Measurements from ENCODE around the gene WDR73. TPM values are rescaled to one million over a fixed set of nuclear protein-coding genes. Genes with fewer than 3 reads are reported as not detected.
A peak's percentile ranks its signal among the peaks of the same experiment; 100 is the strongest.

WDR73 gene
- total and polyA plus RNA-seq, 10 of the 15 experiments (the other 5 are each of a cell fraction or from before 2014, with no cell fraction given), result 4.4 to 25.6 (median 16.3) TPM

DNA sequence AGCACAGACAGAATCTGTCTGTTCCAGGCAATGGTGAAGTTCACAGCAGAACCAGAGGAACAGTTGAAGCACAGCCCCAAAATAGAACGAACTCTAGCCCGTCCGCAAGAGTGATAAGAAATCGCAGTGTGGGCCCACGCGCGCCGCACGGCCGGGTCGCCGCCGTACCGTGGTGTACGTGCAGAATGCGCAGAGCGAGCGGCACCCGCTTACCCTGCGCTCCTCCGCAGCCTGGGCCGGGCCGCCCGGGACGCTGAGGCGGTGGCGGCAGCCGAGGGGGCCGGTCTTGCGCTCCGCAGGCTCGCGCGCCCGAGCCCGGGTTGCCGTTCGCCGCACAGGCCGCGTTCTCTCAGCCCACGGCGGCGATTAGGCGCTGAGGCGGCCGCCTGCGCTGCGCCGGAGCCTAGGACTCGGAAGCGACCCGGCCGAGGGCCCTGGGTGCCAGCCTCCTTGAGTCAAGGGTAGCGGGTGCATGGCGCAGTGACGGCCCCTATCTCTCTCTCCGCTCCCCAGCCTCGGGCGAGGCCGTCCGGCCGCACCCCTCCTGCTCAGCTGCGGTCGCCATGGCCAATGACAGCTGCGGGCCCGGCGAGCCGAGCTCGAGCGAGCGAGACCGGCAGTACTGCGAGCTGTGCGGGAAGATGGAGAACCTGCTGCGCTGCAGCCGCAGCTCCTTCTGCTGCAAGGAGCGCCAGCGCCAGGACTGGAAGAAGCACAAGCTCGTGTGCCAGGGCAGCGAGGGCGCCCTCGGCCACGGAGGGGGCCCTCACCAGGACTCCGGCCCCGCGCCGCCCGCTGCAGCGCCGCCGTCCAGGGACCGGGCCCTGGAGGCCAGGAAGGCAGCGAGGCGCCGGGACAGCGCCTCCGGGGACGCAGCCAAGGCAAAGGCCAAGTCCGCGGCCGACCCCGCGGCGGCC lies 20.5 kb downstream of the WDR73 start (continued):
- TF ChIP-seq POLR2AphosphoS2 (IDR thresholded peaks at IDR 0.05; ENCODE audit: low read depth, low read length) (no peak), MYB (IDR thresholded peaks at IDR 0.05; ENCODE audit: borderline replicate concordance, low read depth, low read length) (no peak), TCF3 (IDR thresholded peaks at IDR 0.05; ENCODE audit: borderline replicate concordance, insufficient read depth, low read depth, low read length) (0 out of 2 replicates have a peak, but pooled peaks have one; percentile 17), ZNF217 (IDR thresholded peaks at IDR 0.05) (peak; percentile 83), BMI1 (IDR thresholded peaks at IDR 0.05; ENCODE audit: borderline replicate concordance) (no peak), BHLHE40 (IDR thresholded peaks at IDR 0.05; ENCODE audit: borderline replicate concordance in 1 of 2, low read depth in 2 of 2, low read length in 1 of 2) (peak in 1 of 2 experiments; percentile 45; a peak in 1 of 4 replicates), CREM (IDR thresholded peaks at IDR 0.05; ENCODE audit: low read depth) (no peak), RAD51 (IDR thresholded peaks at IDR 0.05) (no peak), FOXK2 (IDR thresholded peaks at IDR 0.05) (no peak), CBFB (IDR thresholded peaks at IDR 0.05; ENCODE audit: low read depth) (no peak), WRNIP1 (IDR thresholded peaks at IDR 0.05; ENCODE audit: borderline replicate concordance, low read depth, low read length) (no peak), ZNF207 (IDR thresholded peaks at IDR 0.05; ENCODE audit: borderline replicate concordance) (no peak), HDAC6 (IDR thresholded peaks at IDR 0.05; ENCODE audit: unreplicated experiment) (peak; percentile 69), SRF (IDR thresholded peaks at IDR 0.05; ENCODE audit: low read depth in 2 of 2, low read length in 2 of 2) (no peak)
- TF ChIP-seq, protein P1, sequence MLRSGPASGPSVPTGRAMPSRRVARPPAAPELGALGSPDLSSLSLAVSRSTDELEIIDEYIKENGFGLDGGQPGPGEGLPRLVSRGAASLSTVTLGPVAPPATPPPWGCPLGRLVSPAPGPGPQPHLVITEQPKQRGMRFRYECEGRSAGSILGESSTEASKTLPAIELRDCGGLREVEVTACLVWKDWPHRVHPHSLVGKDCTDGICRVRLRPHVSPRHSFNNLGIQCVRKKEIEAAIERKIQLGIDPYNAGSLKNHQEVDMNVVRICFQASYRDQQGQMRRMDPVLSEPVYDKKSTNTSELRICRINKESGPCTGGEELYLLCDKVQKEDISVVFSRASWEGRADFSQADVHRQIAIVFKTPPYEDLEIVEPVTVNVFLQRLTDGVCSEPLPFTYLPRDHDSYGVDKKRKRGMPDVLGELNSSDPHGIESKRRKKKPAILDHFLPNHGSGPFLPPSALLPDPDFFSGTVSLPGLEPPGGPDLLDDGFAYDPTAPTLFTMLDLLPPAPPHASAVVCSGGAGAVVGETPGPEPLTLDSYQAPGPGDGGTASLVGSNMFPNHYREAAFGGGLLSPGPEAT (IDR thresholded peaks at IDR 0.05; ENCODE audit: low read depth), result no peak
- TF ChIP-seq, protein P2, sequence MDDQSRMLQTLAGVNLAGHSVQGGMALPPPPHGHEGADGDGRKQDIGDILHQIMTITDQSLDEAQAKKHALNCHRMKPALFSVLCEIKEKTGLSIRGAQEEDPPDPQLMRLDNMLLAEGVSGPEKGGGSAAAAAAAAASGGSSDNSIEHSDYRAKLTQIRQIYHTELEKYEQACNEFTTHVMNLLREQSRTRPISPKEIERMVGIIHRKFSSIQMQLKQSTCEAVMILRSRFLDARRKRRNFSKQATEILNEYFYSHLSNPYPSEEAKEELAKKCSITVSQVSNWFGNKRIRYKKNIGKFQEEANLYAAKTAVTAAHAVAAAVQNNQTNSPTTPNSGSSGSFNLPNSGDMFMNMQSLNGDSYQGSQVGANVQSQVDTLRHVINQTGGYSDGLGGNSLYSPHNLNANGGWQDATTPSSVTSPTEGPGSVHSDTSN (IDR thresholded peaks at IDR 0.05; ENCODE audit: insufficient replicate concordance, low read depth, low read length), result no peak
- TF ChIP-seq, protein P3, sequence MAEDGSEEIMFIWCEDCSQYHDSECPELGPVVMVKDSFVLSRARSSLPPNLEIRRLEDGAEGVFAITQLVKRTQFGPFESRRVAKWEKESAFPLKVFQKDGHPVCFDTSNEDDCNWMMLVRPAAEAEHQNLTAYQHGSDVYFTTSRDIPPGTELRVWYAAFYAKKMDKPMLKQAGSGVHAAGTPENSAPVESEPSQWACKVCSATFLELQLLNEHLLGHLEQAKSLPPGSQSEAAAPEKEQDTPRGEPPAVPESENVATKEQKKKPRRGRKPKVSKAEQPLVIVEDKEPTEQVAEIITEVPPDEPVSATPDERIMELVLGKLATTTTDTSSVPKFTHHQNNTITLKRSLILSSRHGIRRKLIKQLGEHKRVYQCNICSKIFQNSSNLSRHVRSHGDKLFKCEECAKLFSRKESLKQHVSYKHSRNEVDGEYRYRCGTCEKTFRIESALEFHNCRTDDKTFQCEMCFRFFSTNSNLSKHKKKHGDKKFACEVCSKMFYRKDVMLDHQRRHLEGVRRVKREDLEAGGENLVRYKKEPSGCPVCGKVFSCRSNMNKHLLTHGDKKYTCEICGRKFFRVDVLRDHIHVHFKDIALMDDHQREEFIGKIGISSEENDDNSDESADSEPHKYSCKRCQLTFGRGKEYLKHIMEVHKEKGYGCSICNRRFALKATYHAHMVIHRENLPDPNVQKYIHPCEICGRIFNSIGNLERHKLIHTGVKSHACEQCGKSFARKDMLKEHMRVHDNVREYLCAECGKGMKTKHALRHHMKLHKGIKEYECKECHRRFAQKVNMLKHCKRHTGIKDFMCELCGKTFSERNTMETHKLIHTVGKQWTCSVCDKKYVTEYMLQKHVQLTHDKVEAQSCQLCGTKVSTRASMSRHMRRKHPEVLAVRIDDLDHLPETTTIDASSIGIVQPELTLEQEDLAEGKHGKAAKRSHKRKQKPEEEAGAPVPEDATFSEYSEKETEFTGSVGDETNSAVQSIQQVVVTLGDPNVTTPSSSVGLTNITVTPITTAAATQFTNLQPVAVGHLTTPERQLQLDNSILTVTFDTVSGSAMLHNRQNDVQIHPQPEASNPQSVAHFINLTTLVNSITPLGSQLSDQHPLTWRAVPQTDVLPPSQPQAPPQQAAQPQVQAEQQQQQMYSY (CRISPR knock-in tag; IDR thresholded peaks at IDR 0.05), result no peak
- TF ChIP-seq, protein P4, sequence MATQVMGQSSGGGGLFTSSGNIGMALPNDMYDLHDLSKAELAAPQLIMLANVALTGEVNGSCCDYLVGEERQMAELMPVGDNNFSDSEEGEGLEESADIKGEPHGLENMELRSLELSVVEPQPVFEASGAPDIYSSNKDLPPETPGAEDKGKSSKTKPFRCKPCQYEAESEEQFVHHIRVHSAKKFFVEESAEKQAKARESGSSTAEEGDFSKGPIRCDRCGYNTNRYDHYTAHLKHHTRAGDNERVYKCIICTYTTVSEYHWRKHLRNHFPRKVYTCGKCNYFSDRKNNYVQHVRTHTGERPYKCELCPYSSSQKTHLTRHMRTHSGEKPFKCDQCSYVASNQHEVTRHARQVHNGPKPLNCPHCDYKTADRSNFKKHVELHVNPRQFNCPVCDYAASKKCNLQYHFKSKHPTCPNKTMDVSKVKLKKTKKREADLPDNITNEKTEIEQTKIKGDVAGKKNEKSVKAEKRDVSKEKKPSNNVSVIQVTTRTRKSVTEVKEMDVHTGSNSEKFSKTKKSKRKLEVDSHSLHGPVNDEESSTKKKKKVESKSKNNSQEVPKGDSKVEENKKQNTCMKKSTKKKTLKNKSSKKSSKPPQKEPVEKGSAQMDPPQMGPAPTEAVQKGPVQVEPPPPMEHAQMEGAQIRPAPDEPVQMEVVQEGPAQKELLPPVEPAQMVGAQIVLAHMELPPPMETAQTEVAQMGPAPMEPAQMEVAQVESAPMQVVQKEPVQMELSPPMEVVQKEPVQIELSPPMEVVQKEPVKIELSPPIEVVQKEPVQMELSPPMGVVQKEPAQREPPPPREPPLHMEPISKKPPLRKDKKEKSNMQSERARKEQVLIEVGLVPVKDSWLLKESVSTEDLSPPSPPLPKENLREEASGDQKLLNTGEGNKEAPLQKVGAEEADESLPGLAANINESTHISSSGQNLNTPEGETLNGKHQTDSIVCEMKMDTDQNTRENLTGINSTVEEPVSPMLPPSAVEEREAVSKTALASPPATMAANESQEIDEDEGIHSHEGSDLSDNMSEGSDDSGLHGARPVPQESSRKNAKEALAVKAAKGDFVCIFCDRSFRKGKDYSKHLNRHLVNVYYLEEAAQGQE (IDR thresholded peaks at IDR 0.05; ENCODE audit: low read depth, low read length), result no peak
